Peyer's patch (tissue), 4 donors: Measurements from ENCODE around the gene XRRA1. TPM values are rescaled to one million over a fixed set of nuclear protein-coding genes. Genes with fewer than 3 reads are reported as not detected.
A peak's percentile ranks its signal among the peaks of the same experiment; 100 is the strongest.

ENCODE experiments used
- DNase-seq, 3 donors: peaks; one replicate each; pipeline ENCODE4 v3.0.0-alpha.2; 2017 to 2019
- H3K27ac ChIP-seq, 4 donors: fragments of 200-600 bp; sonication (generic); one replicate each; pipeline ENCODE4 v1.5.1; 2016 to 2019
- H3K27me3 ChIP-seq, 2 donors: fragments of 200-600 bp; sonication (generic); one replicate each; pipeline ENCODE4 v1.5.1; 2019
- H3K36me3 ChIP-seq, 3 donors: fragments of 200-600 bp; sonication (generic); one replicate each; pipeline ENCODE4 v1.5.1; 2016 to 2019
- H3K4me1 ChIP-seq, 4 donors: fragments of 200-600 bp; sonication (generic); one replicate each; pipeline ENCODE4 v1.5.1; 2016 to 2019
- H3K4me3 ChIP-seq, 4 donors: fragments of 200-600 bp; sonication (generic); 1 replicate in 3 of 4; 2 replicates in 1 of 4; pipeline ENCODE4 v1.5.1; 2016 to 2019; ENCODE audit warnings: mild to moderate bottlenecking in 1 of 4
- H3K9me3 ChIP-seq, 4 donors: fragments of 200-600 bp; sonication (generic); one replicate each; pipeline ENCODE4 v1.5.1; 2016 to 2019; ENCODE audit warnings: mild to moderate bottlenecking in 1 of 4
- POLR2A ChIP-seq, 2 donors: fragments of 450-650 bp; IDR thresholded peaks; one replicate each; pipeline ENCODE4 v1.5.1; 2017; ENCODE audit warnings: antibody characterized with exemption in 2 of 2, mild to moderate bottlenecking in 2 of 2, moderate library complexity in 2 of 2
- total RNA-seq, 4 donors: library from RNA; depleted of rRNA; stranded (reverse); fragments of >200 nt; gene quantifications; one replicate each; pipeline ENCODE4 v1.1.0, GENCODE V29; 2016
- TF ChIP-seq, protein P1 (sequence below), 6 experiments: fragments of 450-650 bp in 4 of 6; fragments of 200-600 bp in 2 of 6; sonication (generic) in 1 of 6; IDR thresholded peaks; one replicate each; pipeline ENCODE4 v1.5.1; 2017 to 2019; ENCODE audit warnings: antibody characterized with exemption in 6 of 6, mild to moderate bottlenecking in 3 of 6, moderate library complexity in 1 of 6

The XRRA1 gene
- total RNA-seq, 4 donors from 2014 or later: 12.8 to 45.9 (median 26.1) TPM

DNA sequence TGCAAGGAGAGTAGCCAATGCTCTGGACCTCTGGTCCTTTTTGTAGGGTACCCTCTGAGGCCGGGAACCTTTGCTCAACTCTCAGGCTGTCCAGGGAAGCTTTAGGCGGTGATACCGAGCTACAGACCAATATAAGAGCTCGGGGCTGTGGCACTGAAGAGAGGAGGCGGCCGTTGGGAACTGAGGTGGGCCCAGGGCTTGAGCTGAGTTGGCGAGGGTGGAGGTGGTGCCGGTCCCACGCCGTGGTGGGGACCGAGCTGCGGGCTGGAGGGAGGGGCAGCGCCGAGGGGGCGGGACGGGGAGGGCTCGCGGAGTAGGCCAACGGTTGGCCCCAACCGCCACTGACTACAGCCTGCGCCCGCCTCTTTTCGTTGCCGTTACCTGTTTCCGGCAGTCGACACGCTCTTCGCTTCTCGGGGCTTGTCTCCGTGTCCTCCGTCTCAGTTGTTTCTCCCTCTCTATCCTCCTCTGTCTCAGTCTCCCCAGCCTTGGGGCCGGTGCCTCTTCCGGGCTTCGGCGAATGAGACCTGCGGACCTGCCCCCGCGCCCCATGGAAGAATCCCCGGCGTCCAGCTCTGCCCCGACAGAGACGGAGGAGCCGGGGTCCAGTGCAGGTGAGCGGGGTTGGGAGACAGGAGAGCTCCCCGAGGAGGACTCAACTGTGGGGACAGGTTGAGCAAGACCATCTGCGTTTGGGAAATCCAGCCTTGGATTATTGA is 39.8 kb upstream of the XRRA1 start, which contains the start of gene NEU3:
TSS of gene NEU3 (plus strand) at position 393 of the 719 bp plus-strand sequence. CDS start at position 521, 128 bp downstream.
- Histone ChIP-seq H3K9me3 (no peaks in the 10 kb centered on the region), H3K4me3 (peak within 1 kb of the TSS; percentile 58 to 75 (median 64)), H3K4me1 (peaks cover 0 to 3% (median 0%) of the 10 kb centered on the region in 4 donors), H3K27me3 (no peaks in the 10 kb centered on the region), H3K36me3 (no peaks in the 10 kb centered on the region), H3K27ac (peak within 1 kb of the TSS; percentile 35 to 74 (median 64))
- DNase-seq: peak; percentile 86 to 94 (median 90)
- TF ChIP-seq, protein P1, sequence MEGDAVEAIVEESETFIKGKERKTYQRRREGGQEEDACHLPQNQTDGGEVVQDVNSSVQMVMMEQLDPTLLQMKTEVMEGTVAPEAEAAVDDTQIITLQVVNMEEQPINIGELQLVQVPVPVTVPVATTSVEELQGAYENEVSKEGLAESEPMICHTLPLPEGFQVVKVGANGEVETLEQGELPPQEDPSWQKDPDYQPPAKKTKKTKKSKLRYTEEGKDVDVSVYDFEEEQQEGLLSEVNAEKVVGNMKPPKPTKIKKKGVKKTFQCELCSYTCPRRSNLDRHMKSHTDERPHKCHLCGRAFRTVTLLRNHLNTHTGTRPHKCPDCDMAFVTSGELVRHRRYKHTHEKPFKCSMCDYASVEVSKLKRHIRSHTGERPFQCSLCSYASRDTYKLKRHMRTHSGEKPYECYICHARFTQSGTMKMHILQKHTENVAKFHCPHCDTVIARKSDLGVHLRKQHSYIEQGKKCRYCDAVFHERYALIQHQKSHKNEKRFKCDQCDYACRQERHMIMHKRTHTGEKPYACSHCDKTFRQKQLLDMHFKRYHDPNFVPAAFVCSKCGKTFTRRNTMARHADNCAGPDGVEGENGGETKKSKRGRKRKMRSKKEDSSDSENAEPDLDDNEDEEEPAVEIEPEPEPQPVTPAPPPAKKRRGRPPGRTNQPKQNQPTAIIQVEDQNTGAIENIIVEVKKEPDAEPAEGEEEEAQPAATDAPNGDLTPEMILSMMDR (IDR thresholded peaks at IDR 0.05): no peak
- TF ChIP-seq POLR2A (IDR thresholded peaks at IDR 0.05): no peak

DNA sequence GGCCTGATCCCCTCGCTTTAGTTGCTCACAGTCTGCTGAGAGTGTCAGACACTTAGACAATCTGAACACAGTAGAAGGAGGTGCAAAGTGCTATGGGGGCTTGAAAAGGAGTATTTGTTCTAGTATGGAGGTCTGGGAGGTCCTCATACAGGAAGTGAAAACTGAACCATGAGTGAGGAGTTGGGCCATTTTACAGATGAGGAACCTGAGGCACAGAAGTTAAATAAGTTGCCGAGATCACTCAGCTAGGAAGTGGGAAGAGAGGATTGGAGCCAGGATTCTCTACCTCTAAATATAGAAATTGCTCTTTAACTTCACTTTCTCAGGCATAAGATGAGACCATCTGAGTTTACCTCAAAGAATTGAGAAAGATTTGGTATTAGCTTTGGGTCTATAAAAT is 35.8 kb upstream of the XRRA1 start:
- Histone ChIP-seq H3K27me3 (no peaks in the 10 kb centered on the region), H3K9me3 (no peaks in the 10 kb centered on the region), H3K36me3 (peaks cover 0 to under 1% (median 0%) of the 10 kb centered on the region in 3 donors), H3K4me3 (no peak overlapping the region), H3K4me1 (peaks cover 0 to 3% (median 0%) of the 10 kb centered on the region in 4 donors), H3K27ac (no peak overlapping the region)
- TF ChIP-seq, protein P1 (IDR thresholded peaks at IDR 0.05): no peak
- no peak for TF ChIP-seq POLR2A (IDR thresholded peaks at IDR 0.05)
- no peak for DNase-seq

DNA sequence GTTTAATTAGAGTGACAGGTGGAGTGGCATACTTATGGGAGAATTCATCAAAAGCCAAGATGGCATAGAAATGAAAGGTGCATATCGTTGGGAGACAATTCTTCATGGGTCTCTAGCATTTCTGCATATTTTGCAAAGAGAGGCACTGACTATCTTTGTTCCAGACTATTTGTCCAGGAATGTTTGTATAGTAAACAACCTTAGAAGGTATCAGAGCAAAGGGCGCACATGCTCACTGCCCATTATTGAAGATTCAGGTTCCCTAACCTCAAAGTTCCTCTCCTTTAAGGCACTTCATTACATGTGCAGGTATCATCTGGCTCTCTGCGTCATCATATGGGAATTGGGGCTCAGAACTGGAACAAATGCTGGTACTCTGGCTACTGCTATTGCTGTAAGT is 35.2 kb upstream of the XRRA1 start:
- peaks cover 0 to 7% (median 0%) of the 10 kb centered on the region in 3 donors for H3K36me3 ChIP-seq
- no peak overlapping the region for H3K4me3 ChIP-seq
- TF ChIP-seq, protein P1 (IDR thresholded peaks at IDR 0.05): no peak
- TF ChIP-seq POLR2A (IDR thresholded peaks at IDR 0.05): no peak
- no peaks in the 10 kb centered on the region for H3K9me3 ChIP-seq
- DNase-seq: no peak
- no peak overlapping the region for H3K27ac ChIP-seq
- H3K4me1 ChIP-seq: peaks cover 0 to 3% (median 0%) of the 10 kb centered on the region in 4 donors
- H3K27me3 ChIP-seq: no peaks in the 10 kb centered on the region

DNA sequence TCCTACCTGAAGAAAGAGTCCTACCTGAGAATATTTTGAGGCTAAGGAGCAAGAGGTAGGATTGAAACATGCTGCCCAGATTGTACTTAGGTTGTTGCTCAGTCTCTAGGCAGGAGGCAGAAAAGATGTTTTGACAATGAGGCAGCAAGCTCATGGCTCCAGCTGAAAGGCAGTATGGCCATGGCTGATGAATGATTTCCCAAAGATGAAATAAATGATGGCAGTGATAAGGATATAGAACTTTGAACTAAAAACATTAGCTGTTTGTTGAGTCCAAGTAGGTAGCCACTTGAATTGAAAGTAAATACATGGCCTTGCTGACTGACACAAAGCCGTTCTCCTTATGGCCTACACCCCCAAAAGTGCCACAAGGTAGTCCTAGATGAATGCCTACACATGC is 33.0 kb upstream of the XRRA1 start:
- no peak overlapping the region for H3K27ac ChIP-seq
- TF ChIP-seq, protein P1 (IDR thresholded peaks at IDR 0.05): no peak
- TF ChIP-seq POLR2A (IDR thresholded peaks at IDR 0.05): no peak
- H3K27me3 ChIP-seq: no peaks in the 10 kb centered on the region
- H3K36me3 ChIP-seq: peaks cover 0 to 24% (median 0%) of the 10 kb centered on the region in 3 donors
- no peaks in the 10 kb centered on the region for H3K9me3 ChIP-seq
- DNase-seq: no peak
- no peak overlapping the region for H3K4me3 ChIP-seq
- H3K4me1 ChIP-seq: no peaks in the 10 kb centered on the region

DNA sequence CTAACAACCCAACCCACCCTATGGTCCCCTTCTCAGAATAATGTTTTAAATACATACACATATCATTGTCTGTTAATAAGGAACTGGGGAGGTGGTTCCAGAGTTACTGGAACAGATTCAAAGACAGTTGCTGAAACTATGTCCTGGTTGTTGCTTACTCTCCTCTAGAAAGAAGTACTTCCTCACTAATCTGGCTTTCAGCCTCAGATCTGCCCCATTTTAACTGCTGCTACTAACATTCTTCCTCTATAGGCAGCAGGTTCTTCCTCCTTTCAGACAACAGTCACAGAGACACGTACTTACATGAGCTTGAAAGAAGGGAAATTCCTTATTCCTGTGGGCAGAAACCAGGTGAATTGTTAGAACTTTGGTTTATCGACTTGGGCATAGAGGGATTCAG is 31.7 kb upstream of the XRRA1 start:
- Histone ChIP-seq H3K9me3 (no peaks in the 10 kb centered on the region), H3K4me1 (no peaks in the 10 kb centered on the region), H3K36me3 (peaks cover 0 to 35% (median 0%) of the 10 kb centered on the region in 3 donors), H3K27me3 (no peaks in the 10 kb centered on the region), H3K27ac (no peak overlapping the region), H3K4me3 (no peak overlapping the region)
- TF ChIP-seq POLR2A (IDR thresholded peaks at IDR 0.05): no peak
- TF ChIP-seq, protein P1 (IDR thresholded peaks at IDR 0.05): no peak
- DNase-seq: no peak
